Uterus (tissue), 4 donors: ENCODE measurements around the gene PTGFRN. TPM values are rescaled to one million over a fixed set of nuclear protein-coding genes. Genes with fewer than 3 reads are reported as not detected.
A peak's percentile ranks its signal among the peaks of the same experiment; 100 is the strongest.

Experiments used
- DNase-seq, 2 donors: peaks; one replicate each; pipeline ENCODE4 v3.0.0-alpha.2; 2019 to 2020
- H3K27ac ChIP-seq, 2 donors: fragments of 200-600 bp; sonication (generic); 1 replicate in 1 of 2; 2 replicates in 1 of 2; pipeline ENCODE4 v1.5.1; 2016 to 2018
- H3K27me3 ChIP-seq, 2 donors: fragments of 200-600 bp; sonication (generic); one replicate each; pipeline ENCODE4 v1.5.1; 2018 to 2019; ENCODE audit warnings: control low read depth in 1 of 2
- H3K36me3 ChIP-seq, 2 donors: fragments of 200-600 bp; sonication (generic); one replicate each; pipeline ENCODE4 v1.5.1; 2019; ENCODE audit warnings: control low read depth in 1 of 2
- H3K4me1 ChIP-seq, 2 donors: fragments of 200-600 bp; sonication (generic); one replicate each; pipeline ENCODE4 v1.5.1; 2018 to 2019; ENCODE audit warnings: control low read depth in 1 of 2
- H3K4me3 ChIP-seq, 2 donors: fragments of 200-600 bp; sonication (generic); 1 replicate in 1 of 2; 2 replicates in 1 of 2; pipeline ENCODE4 v1.5.1; 2018 to 2019; ENCODE audit warnings: mild to moderate bottlenecking in 1 of 2
- H3K9me3 ChIP-seq, 2 donors: fragments of 200-600 bp; sonication (generic); one replicate each; pipeline ENCODE4 v1.5.1; 2019; ENCODE audit warnings: control low read depth in 1 of 2
- CTCF ChIP-seq, 4 experiments: fragments of 200-600 bp in 2 of 4; fragments of 450-650 bp in 2 of 4; sonication (generic) in 2 of 4; IDR thresholded peaks; one replicate each; pipeline ENCODE4 v1.5.1; 2016 to 2019; ENCODE audit warnings: antibody characterized with exemption in 4 of 4, mild to moderate bottlenecking in 2 of 4, moderate library complexity in 1 of 4
- POLR2A ChIP-seq, 2 donors: fragments of 450-650 bp; IDR thresholded peaks; one replicate each; pipeline ENCODE4 v1.6.1; 2016; ENCODE audit warnings: antibody characterized with exemption in 2 of 2, mild to moderate bottlenecking in 1 of 2, moderate library complexity in 1 of 2
- intact Hi-C: fragments of 100-400 bp; cut with DNase I; formaldehyde crosslinking; loops from one replicate; pipeline ENCODE4 v1.15.1; 2023; ENCODE audit warnings: low total_unique reads
- total RNA-seq, 4 donors: library from RNA; depleted of rRNA in 3 of 4; stranded (reverse); fragments of >200 nt in 3 of 4; gene quantifications; one replicate each; pipeline versions ENCODE4 v1.1.0 to v1.2.4, GENCODE V29; 2014 to 2023
- donor health status: DM: yes; HTN: yes; CAD: no.

The PTGFRN gene
- total RNA-seq, 4 donors from 2014 or later: 32.4 to 134 (median 88.8) TPM

GRCh38 chr1:116889380-116889779, 20.3 kb upstream of the PTGFRN start:
- H3K27ac ChIP-seq: no peak overlapping the region
- no peak for DNase-seq
- intact Hi-C loops: no loop called here
- H3K4me3 ChIP-seq: no peak overlapping the region
- no peaks in the 10 kb centered on the region for H3K4me1 ChIP-seq
- TF ChIP-seq POLR2A (IDR thresholded peaks at IDR 0.05) (no peak), CTCF (IDR thresholded peaks at IDR 0.05) (no peak)
- no peaks in the 10 kb centered on the region for H3K36me3 ChIP-seq
- no peaks in the 10 kb centered on the region for H3K27me3 ChIP-seq
- no peaks in the 10 kb centered on the region for H3K9me3 ChIP-seq

GRCh38 chr1:116891396-116892079, 18.2 kb upstream of the PTGFRN start:
- intact Hi-C loops: no loop called here
- Histone ChIP-seq H3K36me3 (no peaks in the 10 kb centered on the region), H3K9me3 (peaks cover 0 to 4% of the 10 kb centered on the region in 2 donors), H3K4me1 (no peaks in the 10 kb centered on the region), H3K4me3 (no peak overlapping the region), H3K27ac (peak overlapping the region in 1 of 2 donors; percentile 8), H3K27me3 (no peaks in the 10 kb centered on the region)
- peak; percentile 47 to 62 for DNase-seq
- TF ChIP-seq CTCF (IDR thresholded peaks at IDR 0.05): no peak
- TF ChIP-seq POLR2A (IDR thresholded peaks at IDR 0.05): no peak

GRCh38 chr1:116895073-116895472, 14.6 kb upstream of the PTGFRN start:
- Histone ChIP-seq H3K9me3 (peaks cover 0 to 4% of the 10 kb centered on the region in 2 donors), H3K36me3 (no peaks in the 10 kb centered on the region), H3K27ac (no peak overlapping the region), H3K4me1 (no peaks in the 10 kb centered on the region), H3K4me3 (no peak overlapping the region), H3K27me3 (no peaks in the 10 kb centered on the region)
- intact Hi-C loops: no loop called here
- TF ChIP-seq POLR2A (IDR thresholded peaks at IDR 0.05): no peak
- DNase-seq: no peak

GRCh38 chr1:116899529-116899928, 10.2 kb upstream of the PTGFRN start:
- no peak overlapping the region for H3K27ac ChIP-seq
- no peaks in the 10 kb centered on the region for H3K36me3 ChIP-seq
- intact Hi-C loops: no loop called here
- no peak overlapping the region for H3K4me3 ChIP-seq
- TF ChIP-seq POLR2A (IDR thresholded peaks at IDR 0.05) (no peak), CTCF (IDR thresholded peaks at IDR 0.05) (no peak)
- no peak for DNase-seq
- H3K9me3 ChIP-seq: peaks cover 0 to 4% of the 10 kb centered on the region in 2 donors
- no peaks in the 10 kb centered on the region for H3K27me3 ChIP-seq
- no peaks in the 10 kb centered on the region for H3K4me1 ChIP-seq

GRCh38 chr1:116900471-116901365, 9.0 kb upstream of the PTGFRN start:
- H3K27ac ChIP-seq: no peak overlapping the region
- intact Hi-C loops: no loop called here
- H3K9me3 ChIP-seq: no peaks in the 10 kb centered on the region
- no peaks in the 10 kb centered on the region for H3K4me1 ChIP-seq
- no peak overlapping the region for H3K4me3 ChIP-seq
- no peaks in the 10 kb centered on the region for H3K27me3 ChIP-seq
- no peak for TF ChIP-seq POLR2A (IDR thresholded peaks at IDR 0.05)
- no peak for TF ChIP-seq CTCF (IDR thresholded peaks at IDR 0.05)
- DNase-seq: no peak
- H3K36me3 ChIP-seq: no peaks in the 10 kb centered on the region
